ENCODE results near the gene GPR161.

DNA sequence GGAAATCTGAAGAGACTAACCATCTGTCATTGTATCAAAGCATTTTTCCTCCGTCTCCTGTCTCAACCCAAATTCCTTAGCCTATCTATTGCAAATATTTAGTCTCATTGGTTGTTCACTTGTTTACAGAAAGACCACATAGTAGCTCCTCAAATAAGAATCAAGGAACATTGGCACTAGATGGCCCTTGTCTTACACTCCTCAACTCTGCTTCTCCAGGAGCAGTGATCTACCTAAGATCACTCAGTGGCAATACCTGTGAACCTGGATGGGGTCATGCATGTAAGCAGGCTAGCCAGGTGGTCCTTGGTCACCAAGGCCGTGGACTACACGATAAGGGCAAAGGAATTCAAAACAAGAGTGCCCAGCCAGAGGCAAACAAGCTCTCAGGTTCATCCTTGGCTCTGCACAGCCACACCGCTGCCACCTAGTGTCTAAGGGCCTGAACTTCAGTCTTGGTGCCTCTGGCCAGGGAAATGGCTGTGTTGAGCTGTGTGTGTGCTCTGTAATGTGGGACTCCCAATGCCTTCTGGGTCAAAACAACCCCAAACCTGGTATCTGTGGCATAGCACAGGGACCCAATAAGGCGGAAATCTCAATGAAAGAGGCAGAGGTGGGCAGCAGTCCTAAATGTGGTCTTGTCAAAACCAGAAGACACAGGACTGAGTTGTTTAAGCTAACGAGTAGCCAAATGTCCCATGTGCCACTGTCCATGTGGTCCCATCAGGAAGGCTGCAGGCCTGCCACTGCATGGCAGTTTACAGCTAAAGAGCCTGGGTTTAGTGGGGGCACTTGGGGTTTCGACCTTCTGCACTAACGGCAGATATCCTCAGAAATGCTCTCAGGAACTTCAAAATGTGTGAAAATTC lies 54.5 kb downstream of the GPR161 start:
- TF ChIP-seq, protein P1, sequence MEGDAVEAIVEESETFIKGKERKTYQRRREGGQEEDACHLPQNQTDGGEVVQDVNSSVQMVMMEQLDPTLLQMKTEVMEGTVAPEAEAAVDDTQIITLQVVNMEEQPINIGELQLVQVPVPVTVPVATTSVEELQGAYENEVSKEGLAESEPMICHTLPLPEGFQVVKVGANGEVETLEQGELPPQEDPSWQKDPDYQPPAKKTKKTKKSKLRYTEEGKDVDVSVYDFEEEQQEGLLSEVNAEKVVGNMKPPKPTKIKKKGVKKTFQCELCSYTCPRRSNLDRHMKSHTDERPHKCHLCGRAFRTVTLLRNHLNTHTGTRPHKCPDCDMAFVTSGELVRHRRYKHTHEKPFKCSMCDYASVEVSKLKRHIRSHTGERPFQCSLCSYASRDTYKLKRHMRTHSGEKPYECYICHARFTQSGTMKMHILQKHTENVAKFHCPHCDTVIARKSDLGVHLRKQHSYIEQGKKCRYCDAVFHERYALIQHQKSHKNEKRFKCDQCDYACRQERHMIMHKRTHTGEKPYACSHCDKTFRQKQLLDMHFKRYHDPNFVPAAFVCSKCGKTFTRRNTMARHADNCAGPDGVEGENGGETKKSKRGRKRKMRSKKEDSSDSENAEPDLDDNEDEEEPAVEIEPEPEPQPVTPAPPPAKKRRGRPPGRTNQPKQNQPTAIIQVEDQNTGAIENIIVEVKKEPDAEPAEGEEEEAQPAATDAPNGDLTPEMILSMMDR (IDR thresholded peaks at IDR 0.05), result peak; percentile 66 to 87 (median 82)
- no peak for TF ChIP-seq POLR2A (IDR thresholded peaks at IDR 0.05)
- TF ChIP-seq EP300 (IDR thresholded peaks at IDR 0.05), result no peak
- peak in 2 of 4 donors; percentile 25 to 26 for TF ChIP-seq POLR2AphosphoS5 (IDR thresholded peaks at IDR 0.05)
